GM21447 (cell line): ENCODE measurements around the gene ZP4.

Experiments used
- ATAC-seq: cut with Tn5 transposase; IDR thresholded peaks from one replicate; pipeline ENCODE4 v1.9.1; 2021; ENCODE audit not compliant: unreplicated experiment

Gene ZP4, protein sequence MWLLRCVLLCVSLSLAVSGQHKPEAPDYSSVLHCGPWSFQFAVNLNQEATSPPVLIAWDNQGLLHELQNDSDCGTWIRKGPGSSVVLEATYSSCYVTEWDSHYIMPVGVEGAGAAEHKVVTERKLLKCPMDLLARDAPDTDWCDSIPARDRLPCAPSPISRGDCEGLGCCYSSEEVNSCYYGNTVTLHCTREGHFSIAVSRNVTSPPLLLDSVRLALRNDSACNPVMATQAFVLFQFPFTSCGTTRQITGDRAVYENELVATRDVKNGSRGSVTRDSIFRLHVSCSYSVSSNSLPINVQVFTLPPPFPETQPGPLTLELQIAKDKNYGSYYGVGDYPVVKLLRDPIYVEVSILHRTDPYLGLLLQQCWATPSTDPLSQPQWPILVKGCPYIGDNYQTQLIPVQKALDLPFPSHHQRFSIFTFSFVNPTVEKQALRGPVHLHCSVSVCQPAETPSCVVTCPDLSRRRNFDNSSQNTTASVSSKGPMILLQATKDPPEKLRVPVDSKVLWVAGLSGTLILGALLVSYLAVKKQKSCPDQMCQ

DNA sequence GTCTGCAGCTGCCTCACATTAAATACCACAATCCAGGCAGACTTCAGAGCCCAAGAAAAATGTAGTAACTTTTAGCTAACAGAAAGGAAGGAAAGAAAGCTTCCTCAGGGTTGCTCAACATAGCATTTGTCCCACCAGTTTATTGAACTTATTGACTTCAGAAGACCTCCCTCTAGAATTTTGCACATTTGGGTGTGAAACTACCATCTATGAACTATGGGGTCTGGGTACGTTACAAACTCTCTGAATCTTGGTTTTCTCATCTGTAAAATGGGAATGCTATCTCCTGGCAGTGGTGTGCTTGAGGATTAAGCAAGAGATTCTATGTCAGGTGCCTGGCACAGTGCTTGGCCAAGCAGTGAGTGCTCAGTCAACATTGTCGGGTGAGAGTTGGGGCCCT lies at the start of gene ZP4:
Gene ZP4, minus strand, starts transcription at position 101 of the 400 bp plus-strand sequence. CDS start 287 bp downstream, outside the sequence.
- no peak for ATAC-seq

DNA sequence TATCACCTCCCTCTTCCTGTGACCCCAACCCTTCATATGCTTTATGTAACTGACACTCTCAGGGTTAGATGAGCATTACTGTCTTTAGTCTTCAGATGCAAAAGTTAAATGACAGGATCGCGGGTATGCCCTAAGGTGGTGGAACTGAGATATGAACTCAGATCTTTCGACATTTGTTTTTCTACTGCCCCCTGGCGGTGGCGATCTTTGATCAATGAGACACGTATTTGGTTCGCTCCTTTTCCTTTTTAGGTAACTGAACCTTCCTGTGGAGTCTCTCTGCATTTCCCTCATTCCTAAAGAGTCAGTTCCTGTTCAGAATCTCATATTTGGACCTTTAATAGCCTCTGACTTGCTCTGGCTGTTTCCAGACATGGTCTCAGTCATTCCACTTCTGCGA lies 47.8 kb upstream of the ZP4 start:
- ATAC-seq, result no peak

DNA sequence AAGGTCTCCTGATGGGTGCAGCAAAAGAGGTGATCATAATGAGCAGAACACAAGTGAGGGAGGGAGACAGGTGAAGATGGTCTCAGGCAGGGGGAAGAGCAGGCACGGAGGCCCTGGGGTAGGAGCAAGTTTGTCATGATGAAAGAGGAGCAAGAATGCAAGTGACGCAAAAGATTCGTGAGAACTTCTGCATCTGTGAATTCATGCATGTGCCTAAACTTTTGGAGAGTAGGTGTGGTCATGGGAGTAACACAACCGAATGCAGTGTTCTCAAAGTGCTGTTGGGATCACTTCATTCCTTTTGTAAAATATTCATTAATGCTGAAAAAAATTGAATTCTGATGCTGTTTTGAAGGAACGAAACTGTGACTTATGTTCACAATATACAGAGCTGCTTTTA lies 47.3 kb upstream of the ZP4 start:
- ATAC-seq, result no peak

DNA sequence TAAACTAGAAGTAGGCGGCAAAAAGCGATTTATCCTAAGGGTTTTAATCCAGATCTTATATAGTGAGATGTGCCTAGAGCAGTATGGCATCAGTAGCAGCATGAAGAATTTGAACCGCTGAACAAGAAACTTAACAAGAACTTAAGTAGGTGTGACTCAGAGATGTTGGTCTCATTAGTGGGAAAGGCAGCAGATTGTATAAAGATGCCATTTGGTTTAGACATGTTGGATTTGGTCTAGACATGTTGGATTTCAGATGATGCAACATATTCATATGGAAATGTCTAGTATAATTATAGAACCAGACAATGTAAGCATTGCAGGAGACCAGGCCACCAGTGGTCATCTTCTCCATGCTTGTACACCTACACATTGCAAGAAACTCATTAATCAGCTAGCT lies 42.1 kb upstream of the ZP4 start:
- no peak for ATAC-seq

DNA sequence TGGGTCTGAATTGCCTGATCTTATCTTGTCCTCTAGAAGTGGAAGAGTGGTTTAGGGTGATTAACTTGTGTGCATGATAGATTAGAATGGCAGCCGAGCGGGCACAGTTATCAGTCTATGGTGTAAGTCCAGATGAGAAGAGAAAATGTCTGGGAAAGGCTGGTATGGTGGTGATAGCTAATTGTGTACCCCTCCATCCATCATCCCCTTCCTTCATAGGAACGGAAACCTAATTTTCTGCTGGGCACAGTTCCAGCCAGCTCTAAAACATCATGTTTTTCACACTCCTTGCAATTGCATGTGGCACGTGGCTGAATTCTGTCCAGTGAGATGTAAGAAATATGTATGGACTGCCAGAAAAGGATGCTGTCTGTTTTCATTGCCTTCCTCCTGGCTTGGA lies 40.9 kb upstream of the ZP4 start:
- ATAC-seq, result no peak

DNA sequence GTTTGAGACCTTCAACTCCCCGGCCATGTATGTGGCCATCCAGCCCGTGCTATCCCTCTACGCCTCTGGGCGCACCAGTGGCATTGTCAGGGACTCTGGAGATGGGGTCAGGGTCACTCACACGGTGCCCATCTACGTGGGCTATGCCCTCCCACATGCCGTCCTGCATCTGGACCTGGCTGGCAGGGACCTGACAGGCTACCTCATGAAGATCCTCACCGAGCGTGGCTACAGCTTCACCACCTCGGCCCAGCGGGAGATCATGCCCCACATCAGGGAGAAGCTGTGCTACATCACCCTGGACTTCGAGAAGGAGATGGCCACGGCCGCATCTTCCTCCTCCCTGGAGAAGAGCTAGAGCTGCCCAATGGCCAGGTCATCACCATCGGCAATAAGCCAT lies 36.5 kb upstream of the ZP4 start:
- no peak for ATAC-seq

DNA sequence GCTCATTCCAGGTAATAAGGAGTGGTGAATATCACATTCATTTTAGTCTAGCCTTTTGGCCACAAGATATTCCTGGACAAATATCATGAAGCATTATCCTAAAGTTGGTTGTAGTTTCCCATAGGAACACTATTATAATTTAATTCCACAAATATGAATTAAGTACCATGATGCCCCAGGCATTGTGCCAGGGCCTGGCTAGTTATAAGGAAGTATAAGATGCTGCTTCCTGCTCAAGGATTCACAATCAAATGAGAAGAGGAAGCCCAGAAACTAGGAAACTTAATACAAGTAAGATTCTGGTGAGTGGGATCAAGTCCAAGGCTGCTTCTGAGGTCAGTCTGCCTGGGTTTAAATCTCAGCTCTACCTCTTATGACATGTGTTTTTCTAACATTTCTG lies 30.6 kb upstream of the ZP4 start:
- ATAC-seq, result no peak

DNA sequence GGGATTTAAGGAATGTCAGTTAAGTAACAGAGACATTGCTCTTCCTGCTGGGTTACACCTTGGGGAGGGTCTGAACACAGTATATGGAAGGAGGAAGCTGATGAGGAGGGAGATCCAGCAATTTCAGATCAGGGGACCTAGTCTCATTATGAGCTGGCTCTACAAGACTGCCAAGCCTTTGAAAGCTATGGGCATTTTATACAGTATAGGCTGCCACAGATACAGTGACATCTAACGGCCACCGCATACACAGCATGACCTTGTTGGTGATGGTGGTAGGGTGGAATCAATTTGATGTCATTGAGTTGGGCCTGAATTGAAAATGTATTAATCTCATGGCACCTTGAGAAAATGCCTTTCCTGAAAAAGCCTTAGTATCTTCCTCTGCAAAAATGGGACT lies 22.6 kb upstream of the ZP4 start:
- ATAC-seq, result no peak

DNA sequence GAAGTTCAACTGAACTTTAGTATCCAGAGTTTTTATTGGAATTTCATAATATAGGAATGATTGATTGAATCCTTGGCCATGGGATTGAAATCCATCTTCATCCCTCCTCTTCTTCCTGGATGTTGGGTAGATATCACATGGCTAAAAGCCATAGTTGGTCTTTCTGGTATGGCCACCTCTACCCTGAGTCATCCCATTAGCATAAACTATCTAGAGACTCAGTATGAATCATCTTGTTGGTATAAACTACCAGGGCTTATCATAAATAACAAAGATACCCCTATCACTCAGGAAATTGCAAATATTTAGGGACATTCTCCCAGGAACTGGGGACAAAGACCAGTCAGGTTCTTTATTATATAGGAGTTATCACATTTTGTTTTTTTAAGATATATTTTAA lies 21.2 kb upstream of the ZP4 start:
- ATAC-seq, result no peak

DNA sequence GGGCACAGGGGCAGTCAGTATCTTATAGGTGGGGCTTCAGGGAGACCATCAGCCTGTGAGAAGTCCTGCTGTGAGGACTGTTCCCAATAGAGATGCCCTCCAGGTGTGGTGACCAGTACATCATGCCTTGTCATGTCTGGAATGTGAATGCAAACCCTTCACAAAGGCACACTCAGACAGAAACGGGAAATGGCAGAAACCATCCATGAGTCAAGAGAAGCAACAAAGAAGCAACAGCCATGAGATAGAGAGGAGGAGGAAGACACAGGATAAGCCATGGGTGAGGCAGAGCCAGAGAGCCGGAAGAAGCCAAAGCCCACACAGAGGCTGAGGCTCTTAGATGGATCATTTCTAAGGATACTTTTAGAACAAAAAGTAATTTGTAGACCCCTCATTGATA lies 20.1 kb upstream of the ZP4 start:
- no peak for ATAC-seq

DNA sequence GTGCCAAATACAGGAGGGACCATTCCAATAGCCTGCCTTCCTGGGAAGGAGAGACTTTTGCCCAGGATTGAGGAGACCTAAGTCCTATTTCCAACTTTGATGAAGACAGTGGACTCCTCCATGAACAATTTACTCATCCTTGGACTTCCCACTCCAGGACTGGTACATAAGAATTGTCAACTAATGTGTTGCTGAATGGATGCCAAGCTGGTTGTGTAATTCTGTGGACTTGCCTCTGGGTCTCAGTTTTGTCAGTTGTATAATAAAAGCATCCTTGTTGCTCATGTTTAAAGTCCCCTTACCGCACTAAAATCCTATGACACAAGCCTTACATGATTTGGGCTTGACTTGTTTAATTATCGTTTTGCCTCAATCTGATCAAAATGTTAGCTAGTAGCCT lies 13.2 kb upstream of the ZP4 start:
- no peak for ATAC-seq

DNA sequence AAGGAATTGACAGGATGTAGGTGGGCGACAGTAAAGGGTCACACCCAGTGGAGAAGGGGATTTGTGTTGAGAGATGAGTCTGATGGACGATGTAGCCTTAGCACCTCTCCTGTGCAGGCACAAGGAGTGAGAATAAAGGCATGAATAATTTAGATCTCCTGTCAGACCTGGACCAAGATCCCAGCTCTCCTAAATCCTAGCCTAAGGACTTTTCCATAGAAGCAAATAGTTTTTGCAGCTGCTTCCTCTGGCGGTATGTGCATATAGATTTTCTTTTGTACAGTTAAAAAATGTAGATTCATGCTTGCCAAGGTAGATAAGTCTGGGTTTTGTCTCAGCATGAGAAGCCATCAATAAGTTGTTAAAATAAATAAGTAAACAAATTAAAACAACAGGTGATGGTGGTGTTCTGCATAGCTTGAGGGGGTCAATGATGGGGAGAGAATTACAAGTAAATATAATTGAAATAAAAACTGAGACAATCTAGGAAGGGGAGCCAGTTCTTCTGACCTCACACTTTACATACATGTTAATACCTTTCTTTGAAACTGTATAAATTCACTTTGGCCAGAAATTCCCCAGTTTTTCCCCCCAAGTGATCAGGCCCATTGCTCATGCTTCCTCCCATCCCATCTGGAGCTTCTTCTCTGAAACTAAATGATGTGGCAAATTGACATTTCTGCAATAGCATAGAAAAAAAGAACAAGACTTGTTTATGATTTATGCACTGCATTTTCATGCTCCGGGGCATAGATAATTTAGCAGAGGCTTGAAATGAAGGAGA lies 12.4 kb upstream of the ZP4 start:
- no peak for ATAC-seq

DNA sequence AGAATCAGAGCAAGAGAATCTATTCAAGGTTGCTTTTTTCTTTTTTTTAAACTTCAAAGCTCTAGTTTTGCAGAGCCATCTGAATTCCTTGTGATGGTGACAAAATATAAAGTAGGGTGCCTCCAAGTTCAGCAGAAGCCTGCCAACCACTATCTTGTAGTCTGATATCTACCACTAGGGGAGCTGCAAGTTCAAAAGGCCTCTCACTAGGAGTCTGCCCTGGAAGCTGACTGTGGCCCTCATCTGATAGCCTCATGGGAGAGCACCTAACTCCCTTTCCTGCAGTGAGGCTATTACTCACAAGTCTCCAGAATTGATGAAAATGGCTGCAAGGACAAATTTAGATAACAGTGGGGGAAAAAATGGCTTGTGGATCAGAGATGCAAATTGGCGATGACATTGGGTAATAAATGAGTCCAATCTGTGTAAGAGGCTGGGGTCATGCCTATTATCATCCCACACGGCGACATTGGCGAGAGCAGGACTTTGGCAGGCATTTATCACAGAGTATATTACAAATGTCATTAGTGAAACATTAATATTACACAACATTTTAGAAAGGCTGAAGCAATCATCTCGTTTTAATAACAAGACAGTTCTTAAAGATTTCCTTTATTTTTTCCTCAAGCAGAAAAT lies 10.7 kb upstream of the ZP4 start:
- ATAC-seq, result no peak

DNA sequence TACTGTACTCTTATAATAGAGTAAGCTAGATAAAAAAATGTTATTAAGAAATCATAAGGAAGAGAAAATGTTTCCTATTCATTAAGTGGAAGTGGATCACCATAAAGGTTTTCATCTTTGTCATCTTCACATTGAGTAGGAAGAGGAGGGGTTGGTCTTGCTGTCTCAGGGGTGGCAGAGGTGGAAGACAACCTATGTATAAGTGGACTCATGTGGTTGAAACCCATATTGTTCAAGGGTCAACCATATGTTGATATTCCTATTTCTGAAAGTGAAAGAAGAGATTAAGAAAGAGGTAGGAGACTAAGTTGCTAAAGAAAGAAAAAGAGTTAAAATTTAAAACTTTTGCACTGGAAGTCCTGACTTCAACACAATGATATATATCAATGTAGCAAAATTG lies 4.9 kb upstream of the ZP4 start:
- no peak for ATAC-seq

DNA sequence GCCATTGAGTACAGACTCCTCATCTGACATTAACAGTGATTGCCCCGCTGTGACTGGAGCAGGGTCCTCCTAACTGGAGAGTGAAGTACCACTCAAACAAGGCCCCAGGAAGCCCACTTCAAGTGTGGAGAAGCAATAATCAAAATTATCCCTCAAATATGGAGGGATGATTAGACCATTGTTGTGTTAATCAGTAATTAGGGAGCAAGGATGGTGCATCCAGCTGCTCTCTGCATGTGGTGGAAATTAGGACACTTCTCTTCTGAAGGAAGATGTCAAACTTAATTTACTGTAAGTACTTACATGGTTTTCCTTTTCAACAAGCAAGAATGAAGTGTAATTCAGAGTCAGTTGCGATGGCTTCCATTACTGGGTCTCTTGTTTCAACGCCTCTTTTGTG lies 3.4 kb upstream of the ZP4 start:
- ATAC-seq, result no peak

DNA sequence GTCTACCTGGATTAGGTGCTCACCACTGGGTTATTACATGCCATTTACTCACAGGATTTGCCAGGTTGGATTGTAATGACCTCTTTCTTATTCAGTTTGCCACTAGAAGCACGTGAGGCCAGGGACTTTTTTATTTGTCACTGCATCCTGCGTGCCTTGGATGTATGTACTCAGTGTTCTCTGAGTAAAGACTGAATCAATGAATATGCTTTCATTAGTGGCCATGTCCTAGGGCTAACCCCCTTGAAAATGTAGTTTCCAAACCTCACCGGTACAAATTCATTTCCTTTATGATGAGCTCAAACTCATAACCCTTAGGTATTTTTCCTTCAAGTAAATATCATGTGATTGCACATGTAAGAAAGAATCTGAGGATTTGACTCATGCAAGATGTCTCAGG lies 1.3 kb upstream of the ZP4 start:
- no peak for ATAC-seq

DNA sequence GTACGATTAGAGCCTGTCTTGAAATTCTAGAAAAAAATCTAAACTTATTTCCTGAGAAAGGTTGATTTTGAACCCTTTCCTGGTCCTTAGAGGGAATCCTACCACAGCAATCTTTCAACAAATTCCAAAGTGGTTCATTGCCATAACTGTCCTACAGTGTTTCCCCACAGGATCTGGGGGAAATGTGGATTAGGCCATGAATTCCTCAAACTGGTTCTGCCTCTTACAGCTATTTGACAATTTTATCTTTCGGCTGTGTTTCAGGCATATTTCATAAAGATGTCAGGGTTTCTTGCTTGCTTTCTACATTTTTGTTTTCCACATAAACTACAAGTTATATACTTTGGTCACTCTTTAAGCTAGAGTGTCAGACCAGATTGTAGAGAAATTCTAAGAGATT lies 544 bp upstream of the ZP4 start:
- no peak for ATAC-seq

DNA sequence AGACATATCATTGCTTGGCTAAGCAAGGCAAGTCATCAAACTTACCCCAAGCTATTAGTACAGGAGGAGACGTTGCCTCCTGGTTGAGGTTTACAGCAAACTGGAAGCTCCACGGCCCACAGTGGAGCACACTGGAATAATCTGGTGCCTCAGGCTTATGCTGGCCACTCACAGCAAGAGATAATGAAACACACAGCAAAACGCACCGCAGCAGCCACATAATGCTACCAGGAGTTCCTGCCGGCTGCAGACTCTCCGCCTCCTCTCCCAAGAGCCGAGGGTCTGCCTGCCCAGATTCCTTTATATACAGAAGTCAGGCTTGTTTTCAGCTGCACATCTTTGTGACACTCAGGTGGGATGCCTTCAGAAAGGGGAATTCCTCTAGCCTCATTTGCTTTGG lies 306 bp downstream of the ZP4 start:
- no peak for ATAC-seq

DNA sequence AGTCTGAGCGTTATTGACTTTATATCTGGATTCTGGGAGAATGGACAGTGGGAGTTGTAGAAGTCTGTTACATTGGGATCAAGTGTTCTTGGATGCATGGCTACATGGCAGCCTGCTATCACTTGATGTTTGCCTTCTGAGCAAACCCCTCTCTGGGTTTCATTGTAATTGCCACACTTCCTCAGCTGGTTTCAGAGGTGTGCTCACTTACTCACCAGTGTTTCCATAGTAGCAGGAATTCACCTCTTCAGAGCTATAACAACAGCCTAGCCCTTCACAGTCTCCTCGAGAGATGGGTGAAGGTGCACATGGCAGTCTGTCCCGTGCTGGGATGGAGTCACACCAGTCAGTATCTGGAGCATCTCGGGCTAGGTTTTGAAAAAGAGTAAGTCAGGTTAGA lies 2.6 kb downstream of the ZP4 start:
- no peak for ATAC-seq

DNA sequence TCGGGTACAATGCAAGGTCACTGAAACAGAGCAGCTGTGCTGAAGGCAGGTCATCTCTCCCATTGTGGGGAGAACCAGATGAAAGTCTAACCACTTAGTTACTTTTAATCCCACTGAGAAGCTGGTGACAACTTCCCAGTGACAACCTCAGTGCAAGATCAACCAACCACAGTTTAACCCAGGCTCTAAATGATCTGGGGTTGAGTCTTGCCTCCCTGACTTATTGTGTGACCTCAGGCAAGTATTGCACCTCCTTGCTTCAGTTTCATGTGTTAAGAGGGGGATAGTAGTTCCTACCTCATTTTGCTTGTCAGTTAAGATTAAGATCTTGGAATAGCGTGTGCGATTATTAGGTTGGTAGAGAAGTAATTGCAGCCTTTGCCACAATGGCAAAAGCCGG lies 3.2 kb downstream of the ZP4 start:
- ATAC-seq, result no peak

DNA sequence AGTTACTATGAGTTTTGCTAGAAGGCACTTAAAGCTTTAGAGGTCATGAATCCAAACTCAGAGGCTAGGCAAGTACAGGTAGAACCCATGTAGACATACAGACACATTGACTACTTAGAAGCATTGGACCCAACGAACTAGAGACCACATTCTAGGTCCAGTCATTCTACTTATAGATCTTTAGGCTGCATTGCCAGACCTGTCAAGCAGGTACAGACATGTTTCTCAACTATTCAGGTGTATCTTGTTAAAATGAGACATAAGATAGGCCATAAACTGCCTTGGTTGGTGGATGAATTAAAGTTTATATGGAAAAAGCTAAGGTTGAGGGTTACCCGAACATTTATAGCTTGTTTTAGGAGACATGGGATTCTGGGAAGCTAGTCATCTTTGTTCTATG lies 6.5 kb downstream of the ZP4 start:
- ATAC-seq, result no peak

DNA sequence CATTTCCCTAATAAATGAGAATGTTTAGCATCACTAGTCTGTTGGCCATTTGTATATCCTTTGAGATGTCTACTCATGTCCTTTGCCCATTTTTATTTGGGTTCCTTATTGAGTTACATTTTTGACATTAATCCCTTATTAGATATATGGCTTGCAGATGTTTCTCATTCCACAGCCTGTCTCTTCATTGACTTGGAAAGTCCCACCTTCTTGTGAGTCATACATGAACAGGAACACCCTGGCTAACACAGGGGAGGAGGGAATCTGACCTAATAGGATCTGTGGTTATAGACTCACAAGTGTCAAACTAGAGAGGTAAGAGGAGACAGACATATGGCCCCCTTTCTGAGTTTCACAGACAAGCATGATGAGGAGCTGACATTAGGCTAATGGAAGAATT lies 11.5 kb downstream of the ZP4 start:
- ATAC-seq, result no peak
